HCT116 (cell line): ENCODE results near the gene GRK1. TPM values are rescaled to one million over a fixed set of nuclear protein-coding genes. Genes with fewer than 3 reads are reported as not detected.

ENCODE experiments used
- ATAC-seq: fragments of 200-7000 bp; cut with Tn5 transposase; 2 replicates; pipeline ENCODE4 v1.9.1; 2020; ENCODE audit warnings: mild to moderate bottlenecking, moderate library complexity
- BruUV-seq: library from RNA; stranded (reverse); fragments of 400-500 nt; replicated peaks from 2 replicates; lab custom pipeline; 2021; lab: Mats Ljungman, UMichigan
- CTCF ChIA-PET: fragments of 300-600 bp; sonication (Branson Sonifier 250); formaldehyde crosslinking; loops from one replicate; lab custom pipeline; 2021; ENCODE audit warnings: antibody characterized with exemption; lab: Charles Lee
- POLR2A ChIA-PET: fragments of 300-600, 350-600 bp; sonication (Branson Sonifier 250); formaldehyde crosslinking; loops from one replicate; lab custom pipeline; 2021; ENCODE audit warnings: antibody characterized with exemption; lab: Charles Lee
- RAD21 ChIA-PET, 2 experiments: fragments of 300-600 bp; sonication (Branson Sonifier 250); formaldehyde crosslinking; loops; one replicate each; lab custom pipeline; 2023; ENCODE audit warnings: low total read pairs in 2 of 2; ENCODE audit not compliant: uncharacterized antibody in 2 of 2, unreplicated experiment in 2 of 2, low non-redundant PET in 1 of 2; lab: Charles Lee
- DNase-seq: peaks from one replicate; pipeline ENCODE4 v3.0.0-alpha.2; 2010; ENCODE audit warnings: low read depth, low spot score
- H2AFZ ChIP-seq: fragments of 200-600 bp; shearing (Covaris generic), sonication (generic); 2 replicates; pipeline ENCODE4 v1.6.1; 2017; ENCODE audit warnings: low read depth, mixed run types, mixed read lengths, antibody characterized with exemption, low read length; ENCODE audit not compliant: poor library complexity, severe bottlenecking
- H3K27ac ChIP-seq: 2 replicates; pipeline ENCODE4 v1.5.1; 2012; ENCODE audit warnings: low read depth, low read length
- H3K27me3 ChIP-seq: fragments of 200-600 bp; sonication (generic); 2 replicates; pipeline ENCODE4 v1.6.1; 2016; ENCODE audit warnings: mixed run types, low read length, mixed read lengths; ENCODE audit not compliant: insufficient read depth
- H3K36me3 ChIP-seq, 2 experiments: fragments of 200-500 bp in 1 of 2; fragments of 200-600 bp in 1 of 2; sonication (Bioruptor generic) in 1 of 2; sonication (generic) in 1 of 2; 2 replicates each; pipeline versions ENCODE4 v1.5.1 to v1.6.1; 2014 to 2016; ENCODE audit warnings: low read length in 2 of 2, inconsistent platforms in 1 of 2, mixed read lengths in 1 of 2, mixed run types in 1 of 2; ENCODE audit not compliant: insufficient read depth in 2 of 2, control insufficient read depth in 1 of 2
- H3K4me1 ChIP-seq, 2 experiments: fragments of 200-600 bp in 1 of 2; sonication (generic) in 1 of 2; 2 replicates each; pipeline versions ENCODE4 v1.5.1 to v1.6.1; 2012 to 2017; ENCODE audit warnings: low read length in 2 of 2, inconsistent platforms in 1 of 2, mild to moderate bottlenecking in 1 of 2, mixed read lengths in 1 of 2, mixed run types in 1 of 2, moderate library complexity in 1 of 2; ENCODE audit not compliant: insufficient read depth in 2 of 2, control insufficient read depth in 1 of 2
- H3K4me2 ChIP-seq: fragments of 200-600 bp; sonication (generic); 2 replicates; pipeline ENCODE4 v1.6.1; 2017; ENCODE audit warnings: mixed run types, low read length, mixed read lengths
- H3K4me3 ChIP-seq, 2 experiments: fragments of 200-600 bp in 1 of 2; sonication (generic) in 1 of 2; replicated peaks in 1 of 2; 2 replicates each; pipeline ENCODE4 v1.5.1; 2011 to 2016; ENCODE audit warnings: low read length in 2 of 2, control low read depth in 1 of 2, low read depth in 1 of 2, mild to moderate bottlenecking in 1 of 2, mixed read lengths in 1 of 2, mixed run types in 1 of 2
- H3K79me2 ChIP-seq: fragments of 200-600 bp; sonication (generic); 2 replicates; pipeline ENCODE4 v1.6.1; 2017; ENCODE audit warnings: mild to moderate bottlenecking, mixed run types, low read length, moderate library complexity, mixed read lengths; ENCODE audit not compliant: insufficient read depth
- H3K9ac ChIP-seq: fragments of 200-600 bp; sonication (generic); 2 replicates; pipeline ENCODE4 v1.6.1; 2016; ENCODE audit warnings: low read length, mixed read lengths
- H3K9me2 ChIP-seq: fragments of 200-600 bp; sonication (generic), shearing (Covaris generic); 2 replicates; pipeline ENCODE4 v1.6.1; 2017; ENCODE audit warnings: mixed run types, mild to moderate bottlenecking, moderate library complexity; ENCODE audit not compliant: insufficient read depth
- H3K9me3 ChIP-seq, 2 experiments: fragments of 200-500 bp in 1 of 2; fragments of 200-600 bp in 1 of 2; sonication (Bioruptor generic) in 1 of 2; sonication (generic) in 1 of 2; 2 replicates each; pipeline ENCODE4 v1.6.1; 2014 to 2017; ENCODE audit warnings: low read length in 2 of 2, mixed read lengths in 2 of 2, inconsistent platforms in 1 of 2, low read depth in 1 of 2, mild to moderate bottlenecking in 1 of 2, mixed run types in 1 of 2, moderate library complexity in 1 of 2; ENCODE audit not compliant: control insufficient read depth in 1 of 2, insufficient read depth in 1 of 2
- H4K20me1 ChIP-seq: fragments of 200-600 bp; sonication (generic), shearing (Covaris generic); 2 replicates; pipeline ENCODE4 v1.6.1; 2017; ENCODE audit warnings: mixed run types, mild to moderate bottlenecking, moderate library complexity; ENCODE audit not compliant: insufficient read depth
- CBX3 ChIP-seq: IDR thresholded peaks from 2 replicates; pipeline ENCODE4 v1.6.1; 2012; ENCODE audit warnings: low read depth
- EGR1 ChIP-seq: IDR thresholded peaks from 2 replicates; pipeline ENCODE4 v1.6.1; 2012; ENCODE audit warnings: low read depth
- ELF1 ChIP-seq: IDR thresholded peaks from 2 replicates; pipeline ENCODE4 v1.6.1; 2012; ENCODE audit warnings: low read depth, borderline replicate concordance
- EZH2 ChIP-seq: fragments of 200-600 bp; sonication (generic); IDR thresholded peaks from 2 replicates; pipeline ENCODE4 v1.6.1; 2017; ENCODE audit warnings: antibody characterized with exemption, mixed run types
- FOSL1 ChIP-seq: IDR thresholded peaks from 2 replicates; pipeline ENCODE4 v1.6.1; 2012; ENCODE audit warnings: low read depth
- JUND ChIP-seq: IDR thresholded peaks from 2 replicates; pipeline ENCODE4 v1.6.1; 2012
- POLR2A ChIP-seq: IDR thresholded peaks from 2 replicates; pipeline ENCODE4 v1.7.0; 2011; ENCODE audit warnings: borderline replicate concordance; ENCODE audit not compliant: insufficient read depth, insufficient read length; ENCODE audit errors: extremely low read depth
- POLR2AphosphoS5 ChIP-seq: IDR thresholded peaks from 2 replicates; pipeline ENCODE4 v1.6.1; 2011; ENCODE audit warnings: mild to moderate bottlenecking, low read depth, low read length, moderate library complexity
- REST ChIP-seq: IDR thresholded peaks from 2 replicates; pipeline ENCODE4 v1.6.1; 2012; ENCODE audit warnings: low read depth
- SIN3A ChIP-seq: IDR thresholded peaks from 2 replicates; pipeline ENCODE4 v1.6.1; 2012; ENCODE audit warnings: low read depth
- SP1 ChIP-seq: IDR thresholded peaks from 2 replicates; pipeline ENCODE4 v1.6.1; 2012; ENCODE audit warnings: low read depth
- SRF ChIP-seq: IDR thresholded peaks from 2 replicates; pipeline ENCODE4 v1.6.1; 2012; ENCODE audit warnings: low read depth
- ZFX ChIP-seq: fragments of 450-650 bp; IDR thresholded peaks from 2 replicates; pipeline ENCODE4 v1.6.1; 2017
- intact Hi-C: fragments of 100-400 bp; cut with micrococcal nuclease; formaldehyde crosslinking; loops from 2 replicates; pipeline ENCODE4 v1.10.0; 2022
- total RNA-seq: library from RNA; stranded (reverse); gene quantifications from one replicate; pipeline ENCODE4 v1.2.1, GENCODE V29; 2021; ENCODE audit not compliant: unreplicated experiment
- TF ChIP-seq, protein P1 (sequence below): IDR thresholded peaks from 2 replicates; pipeline ENCODE4 v1.6.1; 2011; ENCODE audit warnings: mild to moderate bottlenecking, low read length, moderate library complexity; ENCODE audit not compliant: insufficient replicate concordance; ENCODE audit errors: extremely low read depth
- TF ChIP-seq, protein P2 (sequence below): IDR thresholded peaks from 2 replicates; pipeline ENCODE4 v1.6.1; 2012

Gene GRK1
- total RNA-seq, 1 experiment from 2014 or later: not detected

DNA sequence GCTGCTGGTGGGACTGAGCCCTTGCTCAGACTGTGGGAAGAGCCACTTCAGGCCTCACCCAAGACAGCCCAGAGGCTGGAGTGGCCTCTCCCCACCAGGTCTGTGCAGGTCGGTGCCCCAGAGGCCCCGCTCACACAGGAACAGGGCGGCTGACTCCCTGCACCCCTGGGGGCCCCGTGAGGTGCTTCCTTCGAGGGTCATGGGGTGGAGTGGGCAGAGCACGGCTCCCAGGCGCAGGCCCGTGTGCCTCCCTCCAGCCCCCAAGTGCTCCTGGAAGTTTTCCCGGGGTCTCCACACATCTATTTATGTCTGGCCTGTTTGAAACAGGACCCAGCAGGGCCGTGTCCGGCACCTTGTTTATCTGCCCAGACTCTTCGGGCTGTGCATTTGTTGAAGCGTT lies 82.5 kb downstream of the GRK1 start:
- Histone ChIP-seq H3K36me3 (no peaks in the 10 kb centered on the region), H3K27me3 (no peaks in the 10 kb centered on the region), H3K4me2 (no peak overlapping the region), H2AFZ (no peak overlapping the region), H4K20me1 (no peaks in the 10 kb centered on the region)
- no peak for ATAC-seq
- no TSS peak for BruUV-seq
- TF ChIP-seq ELF1 (no peak), SIN3A (no peak), POLR2AphosphoS5 (no peak), SP1 (no peak), FOSL1 (no peak), EGR1 (no peak), CBX3 (no peak)
- TF ChIP-seq, protein P1, sequence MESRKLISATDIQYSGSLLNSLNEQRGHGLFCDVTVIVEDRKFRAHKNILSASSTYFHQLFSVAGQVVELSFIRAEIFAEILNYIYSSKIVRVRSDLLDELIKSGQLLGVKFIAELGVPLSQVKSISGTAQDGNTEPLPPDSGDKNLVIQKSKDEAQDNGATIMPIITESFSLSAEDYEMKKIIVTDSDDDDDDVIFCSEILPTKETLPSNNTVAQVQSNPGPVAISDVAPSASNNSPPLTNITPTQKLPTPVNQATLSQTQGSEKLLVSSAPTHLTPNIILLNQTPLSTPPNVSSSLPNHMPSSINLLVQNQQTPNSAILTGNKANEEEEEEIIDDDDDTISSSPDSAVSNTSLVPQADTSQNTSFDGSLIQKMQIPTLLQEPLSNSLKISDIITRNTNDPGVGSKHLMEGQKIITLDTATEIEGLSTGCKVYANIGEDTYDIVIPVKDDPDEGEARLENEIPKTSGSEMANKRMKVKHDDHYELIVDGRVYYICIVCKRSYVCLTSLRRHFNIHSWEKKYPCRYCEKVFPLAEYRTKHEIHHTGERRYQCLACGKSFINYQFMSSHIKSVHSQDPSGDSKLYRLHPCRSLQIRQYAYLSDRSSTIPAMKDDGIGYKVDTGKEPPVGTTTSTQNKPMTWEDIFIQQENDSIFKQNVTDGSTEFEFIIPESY: no peak
- TF ChIP-seq, all 23 proteins: peak for 0
- intact Hi-C loops: no loop called here
- no peaks in the 10 kb centered on the region for H3K4me1 ChIP-seq
- ChIA-PET POLR2A (no interaction called here), CTCF (no interaction called here), RAD21 (no interaction called here)
- H3K79me2 ChIP-seq: no peaks in the 10 kb centered on the region
- H3K4me3 ChIP-seq: no peak overlapping the region
- no peak for DNase-seq
- H3K9me2 ChIP-seq: no peaks in the 10 kb centered on the region
- no peak overlapping the region for H3K27ac ChIP-seq
- H3K9ac ChIP-seq: no peak overlapping the region
- peaks cover 0 to 8% of the 10 kb centered on the region in 2 experiments; a peak in 1 of 4 replicates for H3K9me3 ChIP-seq

DNA sequence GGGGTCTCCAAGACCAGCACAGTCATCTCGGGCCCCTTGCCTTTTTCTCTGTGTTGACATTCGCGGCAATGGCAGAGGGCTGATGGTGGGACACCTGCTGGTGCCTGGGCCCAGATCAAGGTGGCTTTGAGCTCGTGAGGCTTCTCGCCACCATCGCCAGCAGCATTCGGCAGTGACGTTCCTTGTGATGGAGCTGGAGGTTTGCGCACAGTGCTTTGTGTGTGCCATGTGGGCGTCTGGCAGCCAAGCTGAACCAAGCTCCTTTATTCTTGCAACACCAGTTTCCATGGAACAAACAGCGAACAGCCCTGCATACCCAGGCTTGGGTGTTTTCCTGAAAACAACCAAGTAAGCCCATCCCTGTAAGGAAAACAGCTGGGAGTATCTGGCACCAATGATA lies 82.9 kb downstream of the GRK1 start:
- intact Hi-C loops: no loop called here
- Histone ChIP-seq H3K9me3 (peaks cover 0 to 8% of the 10 kb centered on the region in 2 experiments; a peak in 1 of 4 replicates), H3K9ac (no peak overlapping the region), H4K20me1 (no peaks in the 10 kb centered on the region), H3K79me2 (no peaks in the 10 kb centered on the region), H3K4me1 (no peaks in the 10 kb centered on the region), H3K9me2 (no peaks in the 10 kb centered on the region), H2AFZ (no peak overlapping the region), H3K36me3 (no peaks in the 10 kb centered on the region), H3K27ac (no peak overlapping the region), H3K4me2 (no peak overlapping the region), H3K4me3 (no peak overlapping the region), H3K27me3 (no peaks in the 10 kb centered on the region)
- no peak for DNase-seq
- ChIA-PET CTCF (no interaction called here), RAD21 (no interaction called here), POLR2A (no interaction called here)
- no peak for ATAC-seq
- no TSS peak for BruUV-seq
- TF ChIP-seq, protein P2, sequence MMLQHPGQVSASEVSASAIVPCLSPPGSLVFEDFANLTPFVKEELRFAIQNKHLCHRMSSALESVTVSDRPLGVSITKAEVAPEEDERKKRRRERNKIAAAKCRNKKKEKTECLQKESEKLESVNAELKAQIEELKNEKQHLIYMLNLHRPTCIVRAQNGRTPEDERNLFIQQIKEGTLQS: no peak
- TF ChIP-seq EZH2 (no peak), SIN3A (no peak), REST (no peak), JUND (no peak), POLR2A (no peak), SRF (no peak), ZFX (no peak), FOSL1 (no peak)
- TF ChIP-seq, protein P1: no peak
